ENCODE data around the gene CLK3. TPM values are rescaled to one million over a fixed set of nuclear protein-coding genes. Genes with fewer than 3 reads are reported as not detected.

CLK3 gene
- total and polyA plus RNA-seq, 2 of the 8 experiments (the other 6 are each of a cell fraction or from before 2014, with no cell fraction given): 43.5 to 67.3 TPM

DNA sequence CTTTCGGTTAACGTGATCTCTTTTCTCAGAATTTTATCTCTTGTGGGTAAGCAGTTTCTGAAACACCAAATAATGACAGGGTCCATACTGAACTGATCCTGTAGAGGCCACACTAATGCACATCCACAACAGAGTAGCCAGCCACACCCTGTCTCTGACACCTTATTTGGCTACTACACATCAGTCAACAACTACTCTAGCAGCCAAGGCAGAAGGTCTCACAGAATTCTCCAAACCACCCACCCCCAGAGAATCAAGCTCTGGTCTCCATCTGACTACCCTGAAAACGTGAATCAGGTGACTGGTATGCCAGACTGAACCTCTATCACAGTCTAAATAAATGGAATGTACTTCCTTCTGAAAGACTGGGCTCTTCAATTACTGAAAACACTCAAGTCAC is 42.2 kb downstream of the CLK3 start (continued):
- TF ChIP-seq, protein P1, sequence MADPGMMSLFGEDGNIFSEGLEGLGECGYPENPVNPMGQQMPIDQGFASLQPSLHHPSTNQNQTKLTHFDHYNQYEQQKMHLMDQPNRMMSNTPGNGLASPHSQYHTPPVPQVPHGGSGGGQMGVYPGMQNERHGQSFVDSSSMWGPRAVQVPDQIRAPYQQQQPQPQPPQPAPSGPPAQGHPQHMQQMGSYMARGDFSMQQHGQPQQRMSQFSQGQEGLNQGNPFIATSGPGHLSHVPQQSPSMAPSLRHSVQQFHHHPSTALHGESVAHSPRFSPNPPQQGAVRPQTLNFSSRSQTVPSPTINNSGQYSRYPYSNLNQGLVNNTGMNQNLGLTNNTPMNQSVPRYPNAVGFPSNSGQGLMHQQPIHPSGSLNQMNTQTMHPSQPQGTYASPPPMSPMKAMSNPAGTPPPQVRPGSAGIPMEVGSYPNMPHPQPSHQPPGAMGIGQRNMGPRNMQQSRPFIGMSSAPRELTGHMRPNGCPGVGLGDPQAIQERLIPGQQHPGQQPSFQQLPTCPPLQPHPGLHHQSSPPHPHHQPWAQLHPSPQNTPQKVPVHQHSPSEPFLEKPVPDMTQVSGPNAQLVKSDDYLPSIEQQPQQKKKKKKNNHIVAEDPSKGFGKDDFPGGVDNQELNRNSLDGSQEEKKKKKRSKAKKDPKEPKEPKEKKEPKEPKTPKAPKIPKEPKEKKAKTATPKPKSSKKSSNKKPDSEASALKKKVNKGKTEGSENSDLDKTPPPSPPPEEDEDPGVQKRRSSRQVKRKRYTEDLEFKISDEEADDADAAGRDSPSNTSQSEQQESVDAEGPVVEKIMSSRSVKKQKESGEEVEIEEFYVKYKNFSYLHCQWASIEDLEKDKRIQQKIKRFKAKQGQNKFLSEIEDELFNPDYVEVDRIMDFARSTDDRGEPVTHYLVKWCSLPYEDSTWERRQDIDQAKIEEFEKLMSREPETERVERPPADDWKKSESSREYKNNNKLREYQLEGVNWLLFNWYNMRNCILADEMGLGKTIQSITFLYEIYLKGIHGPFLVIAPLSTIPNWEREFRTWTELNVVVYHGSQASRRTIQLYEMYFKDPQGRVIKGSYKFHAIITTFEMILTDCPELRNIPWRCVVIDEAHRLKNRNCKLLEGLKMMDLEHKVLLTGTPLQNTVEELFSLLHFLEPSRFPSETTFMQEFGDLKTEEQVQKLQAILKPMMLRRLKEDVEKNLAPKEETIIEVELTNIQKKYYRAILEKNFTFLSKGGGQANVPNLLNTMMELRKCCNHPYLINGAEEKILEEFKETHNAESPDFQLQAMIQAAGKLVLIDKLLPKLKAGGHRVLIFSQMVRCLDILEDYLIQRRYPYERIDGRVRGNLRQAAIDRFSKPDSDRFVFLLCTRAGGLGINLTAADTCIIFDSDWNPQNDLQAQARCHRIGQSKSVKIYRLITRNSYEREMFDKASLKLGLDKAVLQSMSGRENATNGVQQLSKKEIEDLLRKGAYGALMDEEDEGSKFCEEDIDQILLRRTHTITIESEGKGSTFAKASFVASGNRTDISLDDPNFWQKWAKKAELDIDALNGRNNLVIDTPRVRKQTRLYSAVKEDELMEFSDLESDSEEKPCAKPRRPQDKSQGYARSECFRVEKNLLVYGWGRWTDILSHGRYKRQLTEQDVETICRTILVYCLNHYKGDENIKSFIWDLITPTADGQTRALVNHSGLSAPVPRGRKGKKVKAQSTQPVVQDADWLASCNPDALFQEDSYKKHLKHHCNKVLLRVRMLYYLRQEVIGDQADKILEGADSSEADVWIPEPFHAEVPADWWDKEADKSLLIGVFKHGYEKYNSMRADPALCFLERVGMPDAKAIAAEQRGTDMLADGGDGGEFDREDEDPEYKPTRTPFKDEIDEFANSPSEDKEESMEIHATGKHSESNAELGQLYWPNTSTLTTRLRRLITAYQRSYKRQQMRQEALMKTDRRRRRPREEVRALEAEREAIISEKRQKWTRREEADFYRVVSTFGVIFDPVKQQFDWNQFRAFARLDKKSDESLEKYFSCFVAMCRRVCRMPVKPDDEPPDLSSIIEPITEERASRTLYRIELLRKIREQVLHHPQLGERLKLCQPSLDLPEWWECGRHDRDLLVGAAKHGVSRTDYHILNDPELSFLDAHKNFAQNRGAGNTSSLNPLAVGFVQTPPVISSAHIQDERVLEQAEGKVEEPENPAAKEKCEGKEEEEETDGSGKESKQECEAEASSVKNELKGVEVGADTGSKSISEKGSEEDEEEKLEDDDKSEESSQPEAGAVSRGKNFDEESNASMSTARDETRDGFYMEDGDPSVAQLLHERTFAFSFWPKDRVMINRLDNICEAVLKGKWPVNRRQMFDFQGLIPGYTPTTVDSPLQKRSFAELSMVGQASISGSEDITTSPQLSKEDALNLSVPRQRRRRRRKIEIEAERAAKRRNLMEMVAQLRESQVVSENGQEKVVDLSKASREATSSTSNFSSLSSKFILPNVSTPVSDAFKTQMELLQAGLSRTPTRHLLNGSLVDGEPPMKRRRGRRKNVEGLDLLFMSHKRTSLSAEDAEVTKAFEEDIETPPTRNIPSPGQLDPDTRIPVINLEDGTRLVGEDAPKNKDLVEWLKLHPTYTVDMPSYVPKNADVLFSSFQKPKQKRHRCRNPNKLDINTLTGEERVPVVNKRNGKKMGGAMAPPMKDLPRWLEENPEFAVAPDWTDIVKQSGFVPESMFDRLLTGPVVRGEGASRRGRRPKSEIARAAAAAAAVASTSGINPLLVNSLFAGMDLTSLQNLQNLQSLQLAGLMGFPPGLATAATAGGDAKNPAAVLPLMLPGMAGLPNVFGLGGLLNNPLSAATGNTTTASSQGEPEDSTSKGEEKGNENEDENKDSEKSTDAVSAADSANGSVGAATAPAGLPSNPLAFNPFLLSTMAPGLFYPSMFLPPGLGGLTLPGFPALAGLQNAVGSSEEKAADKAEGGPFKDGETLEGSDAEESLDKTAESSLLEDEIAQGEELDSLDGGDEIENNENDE (IDR thresholded peaks at IDR 0.05; ENCODE audit: insufficient replicate concordance, low read length): no peak
- TF ChIP-seq CHD2 (IDR thresholded peaks at IDR 0.05; ENCODE audit: low read length): no peak
- TF ChIP-seq CTCF (IDR thresholded peaks at IDR 0.05; ENCODE audit: control extremely low read depth in 1 of 3, insufficient read depth in 1 of 3, low read depth in 1 of 3, low read length in 3 of 3): no peak
- TF ChIP-seq SP2 (IDR thresholded peaks at IDR 0.05; ENCODE audit: low read length): no peak
- no peak for TF ChIP-seq SP4 (IDR thresholded peaks at IDR 0.05; ENCODE audit: low read length)
- no peak for TF ChIP-seq TAF7 (optimal IDR thresholded peaks at IDR 0.05; ENCODE audit: borderline replicate concordance, low read depth, low read length)
- no peak for TF ChIP-seq FOSL1 (IDR thresholded peaks at IDR 0.05; ENCODE audit: insufficient read depth, low read depth, low read length)
- no peak for TF ChIP-seq MAX (IDR thresholded peaks at IDR 0.05)
- no peak for TF ChIP-seq NRF1 (IDR thresholded peaks at IDR 0.05; ENCODE audit: low read depth, low read length)
- no peak for TF ChIP-seq CBX5 (IDR thresholded peaks at IDR 0.05; ENCODE audit: low read depth, low read length)

All from H1 (cell line).